ENCODE measurements around the gene DNM1. TPM values are rescaled to one million over a fixed set of nuclear protein-coding genes. Genes with fewer than 3 reads are reported as not detected.

The DNM1 gene
- total RNA-seq, 1 donor from 2014 or later = 1.5 TPM

DNA sequence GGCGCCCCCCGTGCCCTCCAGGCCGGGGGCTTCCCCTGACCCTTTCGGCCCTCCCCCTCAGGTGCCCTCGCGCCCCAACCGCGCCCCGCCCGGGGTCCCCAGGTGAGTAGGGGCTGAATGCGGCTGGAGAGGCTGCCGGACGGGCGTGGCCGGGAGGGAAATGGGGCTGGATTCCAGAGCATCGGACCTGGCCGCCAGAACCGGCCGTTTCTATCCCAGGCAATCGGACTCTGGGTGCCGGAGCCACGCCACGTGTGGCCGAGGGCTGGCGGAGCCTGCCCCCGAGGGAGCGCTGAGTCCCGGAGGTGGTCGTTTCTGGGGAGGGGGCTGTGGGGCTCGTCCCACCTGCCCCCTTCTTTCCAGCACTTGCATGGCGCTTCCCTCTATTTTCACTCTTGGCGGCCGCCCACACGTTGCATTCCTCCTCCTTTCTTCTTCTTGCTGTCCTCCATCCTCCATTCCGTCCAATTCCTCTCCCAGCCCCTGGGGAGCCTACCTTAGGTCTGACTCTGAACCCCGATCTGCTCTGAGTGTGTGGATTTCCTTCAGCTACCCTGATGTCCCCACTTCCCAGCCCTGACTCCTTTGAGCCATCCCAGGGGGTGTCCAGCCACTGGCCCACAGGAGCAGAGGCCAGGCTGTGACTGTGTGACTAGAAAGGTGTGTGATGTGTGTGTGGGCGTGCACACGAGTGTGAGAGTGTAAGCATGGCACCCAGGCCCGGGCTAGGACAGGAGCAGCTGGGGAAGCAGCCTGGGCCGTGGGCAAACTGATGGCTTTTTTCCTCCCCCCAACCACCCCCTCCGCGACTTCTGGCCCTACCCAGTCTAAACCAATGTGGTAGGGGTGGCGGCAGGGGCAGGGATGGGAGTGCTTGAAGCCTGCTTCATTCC lies 47.9 kb downstream of the DNM1 start:
- DNase-seq = no peak
- H3K27ac Mint-ChIP-seq = peak overlapping the region; percentile 30
- H3K36me3 Mint-ChIP-seq (ENCODE audit: low read depth) = no peaks in the 10 kb centered on the region
- H3K9me3 Mint-ChIP-seq = no peaks in the 10 kb centered on the region
- H3K4me1 Mint-ChIP-seq = peaks cover 9% of the 10 kb centered on the region
- intact Hi-C loops (cut with micrococcal nuclease) = loop anchor here (1.0 kb wide), 3 partner anchors 25 to 123 kb away; partner anchors contain the start of genes GOLGA2 and SWI5
- H3K4me3 Mint-ChIP-seq = peak overlapping the region; percentile 85
- H3K27me3 Mint-ChIP-seq = peaks cover 28% of the 10 kb centered on the region

DNA sequence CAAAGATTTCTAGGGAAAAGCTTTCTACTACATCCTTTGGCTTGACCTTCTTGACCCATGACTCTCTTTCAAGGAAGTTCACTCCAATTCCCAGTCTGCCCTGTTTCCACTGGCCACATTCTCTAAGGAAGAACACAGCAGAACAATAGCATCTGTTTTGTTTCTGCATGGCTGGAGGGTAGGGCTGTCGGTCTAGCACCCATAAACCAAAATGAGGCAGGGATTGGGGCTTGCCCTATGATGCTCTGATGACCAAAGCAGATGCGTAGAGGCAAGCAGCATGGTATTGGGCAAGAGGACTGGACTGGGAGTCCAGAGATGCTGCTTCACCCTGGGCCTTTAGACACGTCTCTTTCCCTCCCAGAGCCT lies 48.5 kb downstream of the DNM1 start:
- H3K9me3 Mint-ChIP-seq = no peaks in the 10 kb centered on the region

DNA sequence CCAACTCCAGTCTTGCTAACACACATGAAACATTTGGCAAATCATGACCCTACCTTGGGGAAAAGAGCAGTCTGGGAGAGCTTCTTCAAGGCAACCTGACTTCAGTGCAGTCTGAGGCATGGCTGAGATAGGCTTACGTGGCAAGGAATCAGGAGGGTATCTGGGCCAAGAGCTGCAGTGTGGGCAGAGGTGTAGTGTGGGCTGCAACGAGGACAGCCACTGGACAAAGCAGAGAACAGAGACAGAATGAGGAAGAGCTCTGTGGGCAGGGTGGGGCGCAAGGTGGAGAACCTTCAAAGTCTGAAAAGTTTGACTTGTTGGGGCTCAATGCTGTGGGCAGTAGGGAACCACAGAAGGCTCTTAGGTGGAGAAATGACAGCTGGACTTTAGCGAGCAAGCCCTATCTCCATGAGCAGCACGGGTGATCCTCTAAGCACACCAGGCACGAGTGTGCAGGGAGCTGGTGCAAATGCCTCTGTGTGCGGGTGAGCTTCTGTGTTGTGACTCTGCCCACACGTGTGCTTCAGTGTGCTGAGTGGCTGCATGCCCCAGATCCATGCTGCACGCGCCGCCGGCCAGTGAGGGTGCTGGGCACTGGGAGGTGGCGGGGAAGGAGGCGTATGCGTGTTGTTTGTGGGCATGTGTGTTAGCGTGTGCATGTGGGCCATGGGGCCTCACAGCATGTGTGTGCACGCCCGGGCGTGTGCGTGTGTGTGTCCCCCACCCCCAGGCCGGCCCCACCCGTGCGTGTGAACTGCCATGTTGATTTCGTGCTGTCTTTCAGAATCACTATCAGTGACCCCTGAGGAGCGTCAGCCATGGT lies 49.3 kb downstream of the DNM1 start:
- intact Hi-C loops (cut with micrococcal nuclease) = no loop called here
- no peak overlapping the region for H3K27ac Mint-ChIP-seq
- H3K4me3 Mint-ChIP-seq = no peak overlapping the region

More for the DNA sequence above, 48.5 kb downstream of the DNM1 start:
- Mint-ChIP-seq H3K36me3 (ENCODE audit: low read depth) (no peaks in the 10 kb centered on the region), H3K4me3 (peak overlapping the region; percentile 85), H3K27ac (no peak overlapping the region), H3K27me3 (peaks cover 27% of the 10 kb centered on the region), H3K4me1 (peaks cover 9% of the 10 kb centered on the region)
- intact Hi-C loops (cut with micrococcal nuclease) = no loop called here
- DNase-seq = no peak

DNA sequence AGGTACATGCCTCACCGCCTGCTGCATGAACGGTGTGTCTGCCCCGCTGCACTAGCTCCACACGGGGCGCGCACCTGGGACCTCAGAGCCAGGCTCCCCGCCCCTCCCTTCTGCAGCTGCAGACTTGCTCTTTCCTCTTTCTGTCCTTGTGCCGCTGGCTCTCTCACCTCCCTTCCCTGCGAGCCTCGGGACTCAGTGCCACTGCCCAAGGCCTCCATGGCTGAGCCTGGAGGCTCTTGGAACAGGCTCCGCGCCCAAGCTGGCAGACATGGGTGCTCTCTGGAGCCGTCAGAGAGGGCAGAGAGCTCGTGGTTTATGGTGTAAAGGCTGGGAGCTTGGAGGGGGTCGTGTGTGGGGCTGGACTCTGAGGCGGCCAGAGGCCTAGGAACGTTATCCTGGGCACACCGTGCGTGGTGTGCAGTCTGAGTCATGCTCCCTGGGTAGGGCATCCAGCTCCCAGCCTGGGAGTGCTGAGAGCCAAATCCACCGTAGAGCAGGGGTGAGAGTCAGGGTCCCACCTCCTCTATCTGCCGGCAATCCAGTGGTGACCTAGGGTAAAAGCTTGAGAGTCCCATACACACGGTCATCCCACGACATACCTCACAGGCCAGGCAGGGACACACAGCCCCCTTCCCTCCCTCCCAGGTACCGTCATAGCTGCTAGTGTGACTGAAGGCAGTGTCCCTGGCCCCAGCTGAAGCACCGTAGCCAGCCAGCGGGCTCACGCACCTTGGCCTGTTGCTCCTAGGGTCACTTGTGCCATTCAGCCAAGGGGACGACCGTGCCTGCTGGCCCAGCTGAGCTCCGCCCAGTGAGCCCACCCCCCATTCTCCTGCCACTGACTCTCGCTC lies 50.2 kb downstream of the DNM1 start:
- no peak for DNase-seq
- peaks cover 4% of the 10 kb centered on the region for H3K36me3 Mint-ChIP-seq (ENCODE audit: low read depth)
- H3K4me3 Mint-ChIP-seq = no peak overlapping the region
- intact Hi-C loops (cut with micrococcal nuclease) = no loop called here
- no peaks in the 10 kb centered on the region for H3K9me3 Mint-ChIP-seq
- H3K27ac Mint-ChIP-seq = no peak overlapping the region
- peaks cover 9% of the 10 kb centered on the region for H3K4me1 Mint-ChIP-seq
- peaks cover 21% of the 10 kb centered on the region for H3K27me3 Mint-ChIP-seq

More for the DNA sequence above, 49.3 kb downstream of the DNM1 start:
- H3K4me1 Mint-ChIP-seq = peaks cover 9% of the 10 kb centered on the region
- peaks cover 24% of the 10 kb centered on the region for H3K27me3 Mint-ChIP-seq
- DNase-seq = no peak
- peaks cover 2% of the 10 kb centered on the region for H3K36me3 Mint-ChIP-seq (ENCODE audit: low read depth)
- H3K9me3 Mint-ChIP-seq = no peaks in the 10 kb centered on the region

- Mint-ChIP-seq H3K27me3 (peaks cover 21% of the 10 kb centered on the region), H3K4me3 (no peak overlapping the region), H3K27ac (no peak overlapping the region), H3K36me3 (ENCODE audit: low read depth) (peaks cover 4% of the 10 kb centered on the region), H3K9me3 (no peaks in the 10 kb centered on the region), H3K4me1 (peaks cover 9% of the 10 kb centered on the region)
- no peak for DNase-seq
- intact Hi-C loops (cut with micrococcal nuclease) = no loop called here
Measured at GRCh38 chr9:128253991-128254346, 50.8 kb downstream of the DNM1 start.

DNA sequence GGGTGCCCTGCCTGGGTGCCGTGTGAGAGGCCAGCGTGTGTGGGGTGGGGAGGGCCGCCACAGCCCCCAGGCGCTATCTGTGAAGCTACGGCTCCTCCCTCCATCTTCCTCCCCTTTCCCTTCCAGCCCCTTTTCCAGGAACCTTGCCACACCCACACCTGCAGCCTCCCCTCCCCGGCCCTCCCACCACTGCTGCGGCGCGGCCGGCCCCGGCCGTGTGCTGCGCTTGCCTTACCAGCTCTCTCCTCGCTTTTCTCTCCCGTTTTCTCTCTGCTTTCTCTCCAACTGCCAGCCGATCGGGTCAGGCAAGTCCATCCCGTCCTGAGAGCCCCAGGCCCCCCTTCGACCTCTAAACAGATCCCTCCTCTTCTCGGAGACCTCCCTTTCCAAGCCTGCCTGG lies 51.2 kb downstream of the DNM1 start:
- H3K27me3 Mint-ChIP-seq = peaks cover 21% of the 10 kb centered on the region
- H3K27ac Mint-ChIP-seq = no peak overlapping the region
- no peaks in the 10 kb centered on the region for H3K9me3 Mint-ChIP-seq
- intact Hi-C loops (cut with micrococcal nuclease) = no loop called here
- peaks cover 9% of the 10 kb centered on the region for H3K4me1 Mint-ChIP-seq
- no peak overlapping the region for H3K4me3 Mint-ChIP-seq
- DNase-seq = no peak
- H3K36me3 Mint-ChIP-seq (ENCODE audit: low read depth) = peaks cover 7% of the 10 kb centered on the region

DNA sequence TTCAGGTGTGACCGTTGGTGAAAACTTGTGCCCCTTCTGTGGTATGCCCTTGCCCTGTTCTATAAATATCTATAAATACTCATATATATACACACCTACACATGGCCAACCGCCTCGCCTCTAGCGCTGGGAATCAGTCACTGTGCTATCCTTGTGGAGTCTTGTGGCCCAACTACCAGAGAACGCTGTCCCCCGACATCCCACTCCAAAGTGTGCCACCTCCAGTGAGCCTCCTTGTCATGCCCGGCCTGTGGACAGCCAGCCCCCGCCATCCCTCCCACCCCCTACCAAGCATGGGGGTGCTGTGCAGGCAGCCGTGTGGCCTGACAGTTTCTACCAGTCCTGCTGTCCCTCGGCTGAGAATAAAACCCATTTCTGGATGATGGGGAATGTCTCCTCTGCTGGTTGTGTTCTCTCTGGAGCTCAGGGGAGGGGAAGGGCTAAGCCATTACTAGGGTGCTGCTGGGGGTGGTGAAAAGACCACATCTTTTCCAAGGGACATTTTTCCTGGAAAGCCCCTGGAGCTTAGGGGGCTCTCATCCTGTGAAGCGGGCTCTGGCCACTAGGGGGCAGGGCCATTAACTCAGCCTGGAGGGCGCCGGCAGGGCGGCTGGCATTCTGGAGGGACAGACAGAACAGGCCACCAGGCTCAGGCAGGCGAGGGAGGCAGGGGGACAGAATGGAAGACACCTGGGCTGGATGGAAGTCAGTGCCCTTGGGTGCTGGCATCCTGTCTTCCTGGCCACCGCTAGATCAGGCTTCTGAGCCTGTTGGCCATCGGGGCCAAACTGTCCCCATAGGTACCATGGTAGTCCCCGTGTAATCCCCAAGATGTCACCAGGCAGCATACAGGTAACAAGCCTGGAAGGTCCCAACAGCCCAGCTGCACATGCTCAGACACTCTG lies 51.9 kb downstream of the DNM1 start:
- Mint-ChIP-seq H3K9me3 (no peaks in the 10 kb centered on the region), H3K36me3 (ENCODE audit: low read depth) (peaks cover 9% of the 10 kb centered on the region), H3K4me3 (no peak overlapping the region), H3K4me1 (peaks cover 3% of the 10 kb centered on the region), H3K27me3 (peaks cover 15% of the 10 kb centered on the region), H3K27ac (no peak overlapping the region)
- peak; percentile 86 for DNase-seq
- intact Hi-C loops (cut with micrococcal nuclease) = no loop called here

DNA sequence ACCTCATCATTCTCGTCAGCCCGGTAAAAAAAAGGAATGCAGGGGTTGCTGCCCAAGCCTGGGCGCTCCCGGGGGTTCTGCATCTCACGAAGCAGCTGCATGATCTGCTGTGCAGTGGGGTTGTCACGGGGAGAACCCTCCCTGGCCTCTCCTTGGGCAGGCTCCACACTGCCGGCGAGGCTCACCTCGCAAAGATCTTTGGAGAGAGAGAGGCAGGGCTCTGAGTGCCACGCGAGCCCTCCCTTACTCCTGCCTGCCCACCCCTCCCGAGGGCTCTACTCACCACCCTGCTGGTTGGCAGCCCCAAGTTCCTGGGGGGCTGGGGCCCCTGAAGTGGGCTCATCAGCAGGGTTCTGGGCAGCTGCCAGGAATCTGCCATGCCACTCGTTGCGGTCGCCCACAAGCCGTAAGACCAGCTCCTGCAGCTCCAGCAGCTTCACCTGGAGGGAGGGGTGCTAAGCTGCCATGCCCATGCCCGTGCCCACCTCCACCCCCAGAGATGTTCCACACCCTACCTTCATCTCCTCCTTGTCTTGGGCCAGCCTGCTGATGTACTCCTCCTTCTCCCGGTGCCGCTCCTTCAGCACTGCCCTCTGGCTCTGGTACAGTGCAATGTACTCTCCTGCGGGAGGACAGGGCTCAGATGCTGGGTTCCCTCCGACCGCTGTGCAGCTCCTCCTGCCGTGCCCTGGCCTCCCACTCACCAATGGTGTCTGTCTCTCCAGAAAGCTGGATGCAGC lies 54.1 kb downstream of the DNM1 start:
- DNase-seq = no peak
- no peaks in the 10 kb centered on the region for H3K4me1 Mint-ChIP-seq
- H3K27me3 Mint-ChIP-seq = peaks cover 5% of the 10 kb centered on the region
- H3K4me3 Mint-ChIP-seq = no peak overlapping the region
- H3K9me3 Mint-ChIP-seq = no peaks in the 10 kb centered on the region
- no peak overlapping the region for H3K27ac Mint-ChIP-seq
- intact Hi-C loops (cut with micrococcal nuclease) = no loop called here
- H3K36me3 Mint-ChIP-seq (ENCODE audit: low read depth) = peaks cover 20% of the 10 kb centered on the region

GRCh38 chr9:128257907-128258306 lies 54.7 kb downstream of the DNM1 start:
- Mint-ChIP-seq H3K27ac (no peak overlapping the region), H3K27me3 (peaks cover 3% of the 10 kb centered on the region), H3K9me3 (no peaks in the 10 kb centered on the region), H3K4me3 (no peak overlapping the region), H3K36me3 (ENCODE audit: low read depth) (peaks cover 27% of the 10 kb centered on the region), H3K4me1 (no peaks in the 10 kb centered on the region)
- intact Hi-C loops (cut with micrococcal nuclease) = no loop called here
- no peak for DNase-seq

GRCh38 chr9:128258326-128258725 lies 55.1 kb downstream of the DNM1 start:
- Mint-ChIP-seq H3K27me3 (no peaks in the 10 kb centered on the region), H3K27ac (no peak overlapping the region), H3K4me3 (no peak overlapping the region), H3K9me3 (no peaks in the 10 kb centered on the region), H3K36me3 (ENCODE audit: low read depth) (peaks cover 27% of the 10 kb centered on the region), H3K4me1 (no peaks in the 10 kb centered on the region)
- no peak for DNase-seq
- intact Hi-C loops (cut with micrococcal nuclease) = no loop called here

DNA sequence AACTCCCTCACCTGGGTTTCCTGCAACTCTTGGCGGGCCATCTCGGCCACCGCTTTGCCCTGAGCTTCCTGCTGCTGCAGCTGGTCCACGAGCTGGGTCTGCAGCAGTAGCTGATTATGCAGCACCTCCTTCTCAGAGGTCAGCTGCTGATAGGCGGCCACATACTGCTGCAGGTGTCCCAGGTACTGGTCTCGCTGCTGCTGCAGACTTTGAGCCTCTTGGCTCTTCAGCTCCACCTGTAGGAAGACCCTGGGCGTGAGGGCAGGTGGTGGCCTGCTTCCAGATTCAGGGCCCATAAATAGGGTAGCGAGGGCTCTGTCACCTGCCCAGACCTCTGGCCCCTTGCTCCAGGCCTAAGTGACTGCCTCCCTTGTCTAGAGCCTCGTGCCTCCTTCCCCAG lies 56.0 kb downstream of the DNM1 start:
- Mint-ChIP-seq H3K36me3 (ENCODE audit: low read depth) (peaks cover 27% of the 10 kb centered on the region), H3K27ac (no peak overlapping the region), H3K4me3 (no peak overlapping the region), H3K9me3 (no peaks in the 10 kb centered on the region), H3K27me3 (no peaks in the 10 kb centered on the region), H3K4me1 (no peaks in the 10 kb centered on the region)
- intact Hi-C loops (cut with micrococcal nuclease) = no loop called here
- DNase-seq = no peak

GRCh38 chr9:128260340-128260739 lies 57.2 kb downstream of the DNM1 start:
- no peaks in the 10 kb centered on the region for H3K27me3 Mint-ChIP-seq
- no peak overlapping the region for H3K4me3 Mint-ChIP-seq
- H3K9me3 Mint-ChIP-seq = no peaks in the 10 kb centered on the region
- H3K4me1 Mint-ChIP-seq = no peaks in the 10 kb centered on the region
- DNase-seq = no peak
- intact Hi-C loops (cut with micrococcal nuclease) = no loop called here
- H3K27ac Mint-ChIP-seq = no peak overlapping the region
- peaks cover 32% of the 10 kb centered on the region for H3K36me3 Mint-ChIP-seq (ENCODE audit: low read depth)

Measured in activated CD4-positive, alpha-beta T cell treated with anti-CD3 and anti-CD28 coated beads, Interleukin-2, amount 10 ng/mL, durations not matched to agents 24 days and 14 days (primary cell).